Hematopoietic multipotent progenitor cell treated with erythropoietin and hydrocortisone succinate and interleukin-3 and kit ligand, for 4 days (in vitro differentiated cells): ENCODE results near the gene DENND2A.

Experiments
- DNase-seq: peaks from one replicate; pipeline ENCODE4 v3.0.0-alpha.2; 2015

The DENND2A gene

DNA sequence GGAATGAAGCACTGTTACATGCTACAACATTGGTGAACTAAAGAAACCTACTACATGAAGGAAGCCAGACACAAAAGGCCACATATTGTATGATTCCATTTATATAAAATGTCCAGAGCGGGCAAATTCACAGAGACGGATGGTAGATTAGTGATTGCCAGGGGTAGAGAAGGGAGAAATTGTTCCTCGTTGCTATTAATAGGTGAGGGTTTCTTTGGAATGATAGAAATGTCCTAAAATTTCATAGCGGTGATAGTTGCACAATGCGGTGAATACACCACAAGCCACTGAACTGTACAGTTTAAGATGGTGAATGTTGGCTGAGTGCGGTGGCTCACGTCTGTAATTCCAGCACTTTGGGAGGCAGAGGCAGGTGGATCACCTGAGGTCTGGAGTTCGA lies 29.0 kb downstream of the DENND2A start:
- no peak for DNase-seq

DNA sequence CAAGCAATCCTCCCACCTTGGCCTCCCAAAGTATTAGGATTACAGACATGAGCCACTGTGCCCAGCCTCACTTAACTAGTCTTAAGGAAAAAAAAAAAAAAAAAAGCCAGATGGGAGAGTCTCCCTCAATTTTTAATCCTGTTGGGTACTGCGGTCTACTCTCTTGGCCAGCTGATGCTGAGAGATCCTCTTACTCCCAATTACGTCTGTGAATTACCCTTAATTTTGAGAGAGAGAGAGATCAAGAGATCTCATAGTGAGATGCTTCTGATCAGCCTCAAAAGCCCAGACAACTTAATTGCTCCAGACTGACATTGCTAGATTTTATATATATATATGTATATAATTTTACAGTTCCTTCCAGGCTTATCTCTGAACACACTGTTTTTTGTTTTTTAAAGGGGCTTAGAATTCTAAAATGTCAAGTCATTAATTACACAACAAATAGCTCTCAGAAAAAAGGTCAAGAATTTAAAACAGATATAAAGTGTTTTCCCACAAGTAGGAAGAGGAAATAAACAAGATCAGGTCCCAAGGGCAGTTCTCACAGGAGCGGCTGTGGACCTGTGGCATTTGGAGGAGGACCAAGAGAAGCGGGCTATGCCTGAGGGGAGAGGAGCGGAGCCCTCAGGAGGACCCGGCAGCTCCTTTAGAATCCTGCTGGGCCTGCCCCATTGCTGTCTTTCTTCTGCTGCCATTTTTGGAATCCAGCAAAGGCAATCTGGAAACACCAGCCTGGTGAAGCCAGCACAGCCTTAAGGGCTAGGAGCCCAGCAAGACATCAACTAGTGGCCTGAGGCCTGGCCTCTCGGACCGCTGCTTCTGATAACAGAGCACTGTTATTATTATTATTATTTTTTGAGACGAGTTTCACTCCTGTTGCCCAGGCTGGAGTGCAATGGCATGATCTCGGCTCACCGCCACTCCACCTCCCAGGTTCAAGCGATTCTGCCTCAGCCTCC lies 30.1 kb downstream of the DENND2A start:
- DNase-seq, result no peak

DNA sequence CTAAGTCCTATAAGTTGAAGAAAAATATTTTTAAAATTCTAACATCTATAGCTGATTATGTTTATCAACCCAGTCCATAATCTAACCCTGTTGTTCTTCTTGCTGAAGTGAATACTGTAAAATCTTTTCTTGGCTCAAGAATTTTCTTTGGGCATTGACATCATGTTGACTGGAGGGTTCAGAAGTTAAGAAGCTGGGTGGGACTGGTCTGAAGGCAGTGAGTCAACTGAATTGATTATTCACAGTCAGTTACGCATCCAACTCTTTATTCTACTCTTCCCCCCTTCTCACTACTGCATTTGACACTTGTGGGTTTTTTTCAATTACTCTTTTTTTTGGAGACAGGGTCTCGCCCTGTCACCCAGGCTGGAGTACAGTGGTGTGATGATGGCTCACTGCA lies 31.0 kb downstream of the DENND2A start:
- DNase-seq, result no peak

DNA sequence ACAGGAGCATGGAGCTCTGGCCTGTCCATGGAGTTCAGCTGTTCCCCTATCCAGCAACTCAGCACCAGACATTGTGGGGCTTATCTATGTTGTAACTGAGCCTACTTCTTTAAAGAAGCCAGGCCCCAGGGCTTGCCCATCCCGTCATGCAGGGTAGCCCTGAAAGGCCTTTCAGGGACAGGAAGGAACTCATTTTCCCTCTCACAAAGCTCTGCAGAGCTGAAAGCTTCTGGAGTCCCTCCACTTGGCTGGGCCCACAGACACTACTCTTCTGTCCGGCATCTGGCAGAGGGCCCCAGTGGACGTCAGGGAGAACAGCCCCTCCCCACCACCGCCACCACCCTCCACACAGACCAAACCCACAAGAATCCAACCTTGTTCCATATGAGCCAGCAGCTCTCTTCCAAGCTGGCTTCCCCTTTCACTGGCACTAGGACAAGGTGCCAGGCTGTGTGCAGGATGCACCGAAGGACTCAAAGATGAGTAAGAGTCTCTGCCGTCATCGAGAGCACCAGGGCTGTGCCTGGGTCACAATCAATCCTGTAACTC lies 33.1 kb downstream of the DENND2A start:
- DNase-seq, result no peak

DNA sequence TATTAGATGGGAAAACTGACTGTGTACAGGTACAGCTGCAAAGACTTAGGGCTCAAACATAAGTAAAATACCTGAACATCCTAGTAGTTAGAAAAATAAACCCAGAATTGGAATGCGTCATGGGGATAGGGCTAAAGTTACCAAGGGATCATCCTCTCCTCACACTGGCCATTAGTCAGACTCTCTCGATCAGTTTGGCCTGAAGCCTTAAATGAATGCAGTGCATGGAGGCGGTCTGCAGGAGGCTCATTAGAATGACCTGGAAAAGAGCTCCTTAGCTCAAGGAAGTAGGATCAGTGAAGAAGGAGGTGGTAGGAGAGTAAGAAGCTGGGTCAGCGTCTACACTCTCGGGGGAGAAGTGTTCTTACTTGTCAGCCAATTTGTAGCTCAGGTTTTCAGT lies 35.3 kb downstream of the DENND2A start:
- no peak for DNase-seq

DNA sequence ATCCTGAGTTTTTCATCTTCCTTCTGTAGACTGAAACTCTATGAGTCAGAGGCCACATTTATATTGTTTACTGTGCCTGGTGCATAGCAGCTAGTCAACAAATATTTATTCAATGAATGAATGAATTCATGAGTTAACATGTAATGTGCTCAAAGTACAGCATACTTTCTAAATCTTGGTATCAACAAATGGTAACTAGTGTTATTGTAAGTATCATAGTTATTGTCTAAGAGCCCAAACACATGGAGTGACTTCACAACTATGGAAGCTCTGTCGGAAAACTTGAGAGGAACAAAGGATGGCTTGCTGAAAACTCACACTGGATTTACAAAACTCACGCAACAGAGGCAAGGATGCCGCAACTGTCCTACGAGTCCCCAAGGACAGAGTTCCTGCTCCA lies 35.9 kb downstream of the DENND2A start:
- DNase-seq, result no peak

DNA sequence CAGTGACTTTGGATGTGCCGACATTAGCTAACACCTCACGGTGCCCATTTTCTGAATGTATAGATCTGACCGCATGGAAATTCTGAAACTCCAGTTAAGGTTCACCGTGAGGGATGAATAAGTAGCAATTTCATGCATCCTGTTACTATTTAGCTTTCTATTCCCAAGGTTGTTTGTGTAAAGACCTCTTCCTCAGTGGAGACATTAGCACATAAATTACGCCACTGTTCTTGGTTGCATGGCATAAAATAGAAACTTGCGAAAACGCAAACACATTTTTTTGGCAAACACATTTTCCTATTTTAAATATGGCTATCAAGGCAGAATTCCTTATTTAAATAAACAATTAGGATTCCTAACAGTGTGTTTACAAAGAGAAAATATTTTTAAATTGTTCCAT lies 36.5 kb downstream of the DENND2A start:
- no peak for DNase-seq

DNA sequence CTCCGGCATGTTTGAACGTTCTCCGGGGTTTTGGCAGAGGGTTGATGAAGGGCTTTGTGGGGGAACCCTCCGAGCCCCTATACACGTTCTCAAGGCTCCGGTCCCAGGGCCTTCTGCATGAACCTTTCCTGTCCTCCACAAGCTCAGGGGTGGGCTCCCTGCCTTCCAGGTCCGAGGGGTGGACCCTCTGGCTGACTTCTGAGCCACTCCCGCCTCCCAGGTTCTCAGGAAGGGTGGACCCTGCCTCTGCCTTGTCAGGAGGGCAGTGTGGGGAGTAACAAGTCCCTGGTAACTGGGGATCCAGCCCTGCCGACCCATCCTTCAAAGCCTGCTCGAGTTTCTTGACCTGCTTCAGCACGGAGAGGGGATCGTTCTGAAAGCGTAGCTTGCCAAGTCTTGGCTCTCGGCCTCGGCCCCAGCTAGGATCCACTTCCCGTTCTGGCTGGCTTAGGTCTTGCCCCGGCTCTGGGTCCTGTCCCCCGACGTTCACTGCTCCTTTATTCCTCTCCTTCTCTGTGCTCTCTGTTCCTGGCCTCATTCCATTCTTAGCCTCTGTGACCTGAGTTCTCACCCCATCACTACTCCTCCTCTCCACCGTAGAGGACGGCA lies 38.9 kb downstream of the DENND2A start:
- DNase-seq, result no peak

DNA sequence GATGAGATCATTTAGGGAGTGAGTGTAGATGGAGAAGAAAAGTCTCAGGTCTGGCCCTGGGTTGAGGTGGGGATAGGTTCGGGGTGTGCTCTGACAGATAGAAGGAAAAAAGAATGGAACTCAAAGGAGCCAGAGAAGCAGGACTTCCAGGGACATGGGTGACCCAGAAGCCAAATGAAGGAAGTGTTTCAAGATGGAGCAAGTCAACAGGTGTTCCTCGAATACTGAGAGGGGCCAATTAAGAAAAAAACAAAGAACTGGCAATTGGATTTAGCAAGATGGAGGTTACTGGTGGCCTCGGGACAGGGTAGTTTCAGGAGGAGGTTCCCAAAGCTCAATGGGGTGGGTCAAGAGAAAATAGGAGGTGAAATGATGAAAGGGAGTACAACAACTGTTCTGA lies 40.3 kb downstream of the DENND2A start:
- no peak for DNase-seq

DNA sequence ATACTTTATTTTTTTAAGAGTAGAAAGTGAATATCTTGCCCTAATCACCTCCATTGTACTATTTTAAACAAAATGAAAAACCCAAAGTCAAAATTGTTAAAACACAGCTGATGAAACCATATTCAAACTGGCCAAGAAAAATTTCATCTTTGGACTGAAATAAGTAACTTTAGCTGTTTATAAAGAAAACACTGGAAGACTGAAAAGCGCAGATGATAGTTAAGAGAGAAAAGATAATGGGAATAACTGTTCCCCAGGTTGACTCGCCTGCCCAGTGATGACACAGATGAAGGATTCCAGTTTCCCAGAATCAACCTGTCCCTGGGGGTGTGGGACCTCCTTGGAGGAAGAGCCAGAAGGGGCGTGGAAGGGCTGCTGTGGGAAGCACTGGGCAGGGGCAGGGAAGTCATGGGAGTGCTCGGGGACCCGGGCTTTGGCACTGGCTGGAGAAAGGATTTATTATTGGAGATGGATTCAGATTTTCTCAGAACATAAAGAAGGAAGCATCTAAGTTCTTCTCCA lies 43.1 kb downstream of the DENND2A start:
- no peak for DNase-seq

DNA sequence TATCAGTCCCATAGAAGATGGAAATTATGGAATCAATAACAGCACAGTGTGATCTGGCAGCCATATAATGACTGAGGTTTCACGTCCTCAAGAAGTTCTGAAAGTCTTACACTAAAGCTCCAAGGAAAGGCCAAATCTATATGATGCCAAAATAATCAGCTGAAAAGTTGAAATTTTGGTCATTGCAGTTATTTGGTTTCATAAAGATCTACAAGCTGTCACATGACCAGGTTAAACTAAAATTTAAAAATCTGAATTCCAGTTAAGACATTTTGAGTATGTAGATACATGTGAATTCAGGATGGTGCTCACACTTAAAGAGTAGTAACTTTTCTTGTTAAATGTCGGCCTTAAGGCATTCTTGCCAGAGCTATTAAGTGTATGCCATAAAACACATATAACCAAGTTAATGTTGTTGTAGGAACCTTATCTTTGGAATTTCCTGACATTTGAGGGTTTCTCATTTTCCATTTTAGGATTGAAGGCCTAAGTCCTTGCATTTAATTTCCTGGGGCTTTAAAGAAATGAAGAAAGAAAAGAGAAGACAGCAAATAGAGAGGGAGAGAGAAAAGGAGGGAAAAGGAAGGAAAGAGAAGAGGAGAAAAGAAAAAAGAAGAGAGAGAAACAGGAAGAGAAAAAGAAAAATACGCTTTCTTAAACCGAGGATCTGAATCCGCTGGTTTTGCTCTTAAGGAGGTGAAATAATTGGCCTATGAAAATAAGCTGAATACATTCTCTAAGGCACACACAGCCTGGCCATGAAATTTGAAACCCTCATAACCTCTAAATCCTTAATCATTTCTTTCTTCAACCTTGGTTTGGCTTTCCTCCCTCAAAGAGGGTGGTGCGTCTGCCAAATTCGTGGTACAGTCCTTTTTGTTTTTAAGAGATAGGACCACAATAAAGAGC lies 43.8 kb downstream of the DENND2A start:
- DNase-seq, result no peak

DNA sequence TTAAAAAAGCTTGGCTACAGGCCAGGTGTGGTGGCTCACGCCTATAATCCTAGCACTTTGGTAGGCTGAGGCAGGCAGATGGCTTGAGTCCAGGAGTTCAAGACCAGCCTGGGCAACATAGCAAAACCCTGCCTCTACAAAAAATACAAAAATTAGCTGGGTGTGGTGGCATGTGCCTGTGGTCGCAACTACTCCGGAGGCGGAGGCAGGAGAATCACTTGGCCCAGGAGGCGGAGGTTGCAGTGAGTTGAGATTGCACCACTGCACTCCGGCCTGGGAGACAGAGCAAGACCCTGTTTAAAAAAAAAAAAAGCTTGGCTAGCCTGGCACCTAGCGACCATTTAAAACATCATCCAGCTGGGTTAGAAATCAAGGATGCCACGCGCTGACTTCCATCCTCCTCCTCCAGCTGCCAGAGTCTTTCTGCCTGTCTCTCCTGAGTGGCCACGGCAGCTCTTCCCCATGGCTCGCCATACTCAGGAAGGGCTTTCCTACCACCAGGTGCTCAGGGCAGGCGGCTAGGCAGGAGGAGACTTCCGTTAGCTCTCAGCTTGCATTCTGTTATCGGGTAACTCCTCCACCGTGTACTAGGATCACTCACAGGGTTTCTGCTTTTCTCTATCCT lies 45.0 kb downstream of the DENND2A start:
- no peak for DNase-seq

DNA sequence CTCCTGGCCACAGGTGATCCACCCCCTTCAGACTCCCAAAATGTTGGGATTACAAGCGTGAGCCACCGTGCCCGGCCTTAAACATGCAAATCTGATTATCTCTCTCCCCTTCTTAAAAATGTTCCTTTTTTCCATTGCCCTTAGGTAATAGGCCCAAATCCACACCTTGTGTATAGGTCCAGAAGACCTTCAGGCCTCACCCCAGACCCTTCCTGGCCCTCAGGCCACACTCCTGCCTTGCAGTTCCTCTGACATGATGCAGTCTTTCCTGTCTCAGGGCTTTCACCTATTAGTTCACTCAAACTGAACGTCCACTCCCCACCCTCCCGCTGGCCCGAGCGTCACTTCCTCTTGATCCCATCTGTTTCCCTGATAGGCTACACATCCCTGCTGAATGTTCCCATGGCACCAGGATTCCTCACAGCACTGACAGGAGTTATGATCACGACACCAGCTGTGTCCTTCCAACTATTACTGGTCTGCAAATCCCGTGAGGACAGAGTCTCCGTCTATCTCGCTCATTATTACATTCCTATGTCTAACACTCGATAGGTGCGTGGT lies 46.4 kb downstream of the DENND2A start:
- DNase-seq, result no peak

DNA sequence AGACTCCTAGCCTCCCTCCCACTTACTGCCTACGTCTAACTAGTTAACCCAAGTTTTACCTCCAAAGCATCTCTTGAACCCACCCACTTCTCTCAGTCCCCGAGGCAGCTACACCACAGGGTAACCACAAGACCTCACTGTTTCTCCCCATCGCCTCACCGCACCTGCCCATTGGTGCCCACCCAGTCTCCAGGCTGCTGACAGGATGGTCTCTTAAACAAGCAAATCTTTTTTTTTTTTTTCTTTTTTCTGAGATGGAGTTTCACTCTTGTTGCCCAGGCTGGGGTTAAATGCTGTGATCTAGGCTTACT lies 47.0 kb downstream of the DENND2A start:
- DNase-seq, result no peak

DNA sequence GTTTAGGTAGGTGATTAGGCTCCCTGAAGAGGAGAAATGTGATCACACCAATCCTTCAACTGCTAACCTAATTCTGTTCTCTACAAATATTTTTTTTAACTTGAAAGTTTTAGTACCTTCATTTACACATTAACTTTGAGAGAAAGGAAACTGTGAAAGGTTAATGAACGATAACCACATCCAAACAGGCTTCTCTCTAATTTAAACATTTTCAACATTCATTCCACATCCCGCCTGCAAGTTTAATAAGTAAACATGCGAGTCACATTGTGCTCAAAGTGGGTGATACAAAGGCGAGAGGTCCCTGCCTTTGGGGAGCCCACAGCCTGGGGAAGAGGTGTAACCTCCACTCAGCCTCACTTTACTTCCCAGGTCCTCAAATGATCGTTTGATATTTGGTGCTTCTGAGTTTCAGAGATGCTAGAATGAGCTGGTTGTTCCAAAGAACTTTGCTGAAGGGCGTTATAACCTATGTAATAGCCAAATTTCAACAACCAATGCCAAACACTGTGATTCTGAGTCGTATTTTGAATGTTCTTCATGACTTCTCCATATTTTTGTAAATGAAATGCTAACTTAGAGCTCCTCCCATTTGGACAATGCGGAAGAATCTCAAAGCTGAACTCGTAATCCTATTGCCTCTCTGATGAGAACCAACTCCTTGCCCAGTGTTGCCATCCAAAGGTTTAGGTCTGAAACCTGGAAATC lies 47.5 kb downstream of the DENND2A start:
- DNase-seq, result no peak

DNA sequence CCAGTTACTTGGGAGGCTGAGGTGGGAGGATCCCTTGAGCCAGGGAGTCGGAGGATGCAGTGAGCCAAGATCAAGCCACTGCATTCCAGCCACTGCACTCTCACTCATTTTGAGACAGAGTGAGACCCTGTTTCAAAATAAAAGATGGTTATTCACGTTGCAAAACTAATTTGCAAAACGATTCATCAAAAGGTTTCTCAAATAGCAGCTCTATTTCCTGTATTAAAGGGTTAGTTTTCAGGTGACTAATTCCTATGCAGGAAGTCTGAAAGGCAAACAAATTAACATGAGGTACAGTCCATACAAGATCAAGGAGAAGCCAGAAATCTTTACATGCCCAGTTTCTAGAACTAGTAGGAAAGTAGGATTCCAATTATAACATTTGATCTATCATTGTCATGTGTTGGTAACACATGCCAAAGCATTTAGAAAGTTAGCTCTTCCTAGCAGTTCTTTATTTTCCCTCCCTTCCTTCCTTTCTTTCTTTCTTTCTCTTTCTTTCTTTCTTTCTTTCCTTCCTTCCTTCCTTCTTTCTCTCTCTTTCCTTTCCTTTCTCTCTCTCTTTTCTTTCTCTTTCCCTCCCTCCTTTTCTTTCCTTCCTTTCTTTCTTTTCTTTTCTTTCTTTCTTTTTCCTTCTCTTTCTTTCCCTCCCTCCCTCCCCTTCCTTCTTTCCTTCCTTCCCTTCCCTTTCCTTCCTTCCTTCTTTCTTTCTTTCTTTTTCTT lies 49.3 kb downstream of the DENND2A start:
- no peak for DNase-seq

DNA sequence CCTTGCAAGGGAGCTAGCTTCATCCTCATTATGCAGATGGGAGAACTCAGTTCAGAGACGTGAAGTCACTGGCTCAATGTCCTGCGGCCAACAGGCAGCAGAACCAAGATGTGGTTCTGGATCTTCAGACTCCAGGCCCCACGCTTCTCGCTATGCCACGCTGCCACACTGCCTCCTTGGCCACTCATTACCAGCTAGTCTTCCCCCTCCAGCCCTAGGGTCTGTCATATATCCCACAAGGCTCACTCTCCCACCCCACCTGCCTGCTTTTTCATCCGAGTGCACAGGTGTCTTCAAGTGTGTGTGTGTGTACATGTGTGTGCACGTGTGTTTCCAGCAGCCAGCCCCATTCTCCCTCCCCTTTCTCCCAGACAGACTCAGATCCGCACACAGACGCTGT lies 53.4 kb downstream of the DENND2A start:
- no peak for DNase-seq

DNA sequence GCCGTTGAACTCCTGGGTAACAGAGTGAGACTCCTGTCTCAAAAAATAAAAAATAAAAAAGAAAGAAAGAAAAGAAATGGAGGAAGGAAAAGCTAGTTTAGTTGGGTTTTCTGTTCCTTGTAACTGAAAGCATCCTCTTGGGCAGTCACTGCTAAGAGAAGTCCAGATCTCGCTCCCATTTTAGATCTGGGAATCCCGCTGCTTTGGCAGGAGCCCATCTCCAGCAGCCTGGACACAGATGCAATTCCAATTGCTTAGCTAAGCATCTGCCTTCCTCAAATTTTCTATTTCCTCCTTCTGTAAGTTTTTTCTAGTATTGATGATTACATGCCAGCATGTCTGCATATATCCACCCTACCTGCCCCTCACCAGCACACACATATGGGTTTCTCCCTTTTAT lies 54.1 kb downstream of the DENND2A start:
- no peak for DNase-seq

DNA sequence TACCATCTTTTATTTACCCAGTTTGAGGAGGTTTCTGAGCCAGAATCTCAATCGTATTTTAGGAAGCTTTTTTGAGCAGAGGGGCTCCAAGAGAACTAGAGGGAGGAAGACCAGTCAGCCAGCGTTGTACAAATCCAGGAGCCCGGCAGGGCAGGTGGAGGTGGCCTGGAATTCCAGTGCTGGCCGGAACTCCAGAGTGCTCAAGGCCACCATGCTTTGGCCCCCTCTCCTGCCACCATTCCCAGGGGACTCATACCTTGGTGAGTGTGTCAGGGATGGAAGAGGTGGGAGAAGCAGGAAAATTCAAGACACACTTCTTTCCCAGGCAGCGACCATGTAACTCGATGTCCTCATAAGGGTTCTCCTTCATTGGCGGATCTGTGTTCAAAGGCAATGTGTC lies 55.3 kb downstream of the DENND2A start:
- no peak for DNase-seq

DNA sequence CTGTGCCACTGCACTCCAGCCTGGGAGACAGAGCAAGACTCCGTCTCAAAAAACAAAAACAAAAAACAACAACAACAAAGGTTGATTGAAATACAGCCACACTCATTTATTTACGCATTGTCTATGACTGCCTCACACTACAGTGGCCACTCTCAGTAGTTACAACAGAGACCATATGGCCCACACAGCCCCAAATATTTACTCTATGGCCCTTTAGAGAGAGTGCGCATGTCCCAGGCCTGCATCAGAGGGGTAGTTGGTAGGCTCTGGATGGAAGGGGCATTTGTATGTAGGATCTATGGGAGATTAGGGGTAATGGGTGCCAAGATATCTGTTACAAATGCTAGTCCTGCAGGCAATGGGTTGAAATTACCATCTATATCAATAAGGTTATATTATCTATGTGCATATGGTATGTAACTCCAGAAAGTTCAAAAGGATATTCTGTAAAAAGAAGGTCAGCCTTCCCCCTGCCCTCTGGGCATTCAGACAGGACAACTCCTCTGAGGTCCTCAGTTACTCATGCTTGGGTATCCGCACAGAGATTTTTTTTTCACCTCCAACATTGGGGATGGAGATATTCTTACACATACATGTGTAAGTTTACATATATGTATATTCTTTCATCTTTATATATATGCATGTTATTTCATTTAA lies 56.3 kb downstream of the DENND2A start:
- DNase-seq, result no peak
